ENCODE measurements around the gene TTF1. TPM values are rescaled to one million over a fixed set of nuclear protein-coding genes. Genes with fewer than 3 reads are reported as not detected.

TTF1 gene
- total RNA-seq, 1 donor from 2014 or later = 18.0 TPM

GRCh38 chr9:132348676-132349075 is 58.0 kb downstream of the TTF1 start:
- H3K27ac Mint-ChIP-seq (ENCODE audit: unreplicated experiment) = no peak overlapping the region
- H3K4me1 Mint-ChIP-seq (ENCODE audit: low read depth, unreplicated experiment) = peaks cover 15% of the 10 kb centered on the region
- DNase-seq = no peak
- no peaks in the 10 kb centered on the region for H3K36me3 Mint-ChIP-seq (ENCODE audit: unreplicated experiment)
- H3K27me3 Mint-ChIP-seq (ENCODE audit: unreplicated experiment) = peaks cover under 1% of the 10 kb centered on the region
- H3K9me3 Mint-ChIP-seq (ENCODE audit: unreplicated experiment) = no peaks in the 10 kb centered on the region
- no peak for TF ChIP-seq CTCF (IDR thresholded peaks at IDR 0.05; ENCODE audit: partially characterized antibody, unreplicated experiment)
- no peak overlapping the region for H3K4me3 Mint-ChIP-seq (ENCODE audit: unreplicated experiment)

- Mint-ChIP-seq H3K9me3 (ENCODE audit: unreplicated experiment) (no peaks in the 10 kb centered on the region), H3K4me1 (ENCODE audit: low read depth, unreplicated experiment) (no peaks in the 10 kb centered on the region), H3K27me3 (ENCODE audit: unreplicated experiment) (no peaks in the 10 kb centered on the region), H3K4me3 (ENCODE audit: unreplicated experiment) (no peak overlapping the region), H3K27ac (ENCODE audit: unreplicated experiment) (no peak overlapping the region), H3K36me3 (ENCODE audit: unreplicated experiment) (no peaks in the 10 kb centered on the region)
- no peak for TF ChIP-seq CTCF (IDR thresholded peaks at IDR 0.05; ENCODE audit: partially characterized antibody, unreplicated experiment)
- DNase-seq = no peak
Observed at GRCh38 chr9:132346177-132346576, 60.5 kb downstream of the TTF1 start.

- Mint-ChIP-seq H3K4me1 (ENCODE audit: low read depth, unreplicated experiment) (no peaks in the 10 kb centered on the region), H3K27me3 (ENCODE audit: unreplicated experiment) (no peaks in the 10 kb centered on the region), H3K27ac (ENCODE audit: unreplicated experiment) (no peak overlapping the region), H3K4me3 (ENCODE audit: unreplicated experiment) (no peak overlapping the region), H3K9me3 (ENCODE audit: unreplicated experiment) (peaks cover 2% of the 10 kb centered on the region), H3K36me3 (ENCODE audit: unreplicated experiment) (peaks cover 4% of the 10 kb centered on the region)
- no peak for DNase-seq
- no peak for TF ChIP-seq CTCF (IDR thresholded peaks at IDR 0.05; ENCODE audit: partially characterized antibody, unreplicated experiment)
Observed at GRCh38 chr9:132341177-132341840, 65.3 kb downstream of the TTF1 start.

GRCh38 chr9:132334364-132334763 is 72.3 kb downstream of the TTF1 start:
- Mint-ChIP-seq H3K36me3 (ENCODE audit: unreplicated experiment) (peaks cover 4% of the 10 kb centered on the region), H3K4me1 (ENCODE audit: low read depth, unreplicated experiment) (no peaks in the 10 kb centered on the region), H3K27ac (ENCODE audit: unreplicated experiment) (no peak overlapping the region), H3K27me3 (ENCODE audit: unreplicated experiment) (no peaks in the 10 kb centered on the region), H3K4me3 (ENCODE audit: unreplicated experiment) (no peak overlapping the region), H3K9me3 (ENCODE audit: unreplicated experiment) (peaks cover 2% of the 10 kb centered on the region)
- TF ChIP-seq CTCF (IDR thresholded peaks at IDR 0.05; ENCODE audit: partially characterized antibody, unreplicated experiment) = no peak
- DNase-seq = no peak

- Mint-ChIP-seq H3K27ac (ENCODE audit: unreplicated experiment) (no peak overlapping the region), H3K4me1 (ENCODE audit: low read depth, unreplicated experiment) (no peaks in the 10 kb centered on the region), H3K4me3 (ENCODE audit: unreplicated experiment) (no peak overlapping the region), H3K36me3 (ENCODE audit: unreplicated experiment) (peaks cover 4% of the 10 kb centered on the region), H3K9me3 (ENCODE audit: unreplicated experiment) (peaks cover 2% of the 10 kb centered on the region), H3K27me3 (ENCODE audit: unreplicated experiment) (no peaks in the 10 kb centered on the region)
- DNase-seq = no peak
- no peak for TF ChIP-seq CTCF (IDR thresholded peaks at IDR 0.05; ENCODE audit: partially characterized antibody, unreplicated experiment)
Observed at GRCh38 chr9:132333556-132333955, 73.1 kb downstream of the TTF1 start.

Measured in glutamatergic neuron (in vitro differentiated cells).